Measurements from ENCODE around the gene OTUD4.
"Not testable (repeated sequence)": the region's sequence is repeated elsewhere in the genome, so short reads cannot be mapped to it uniquely, and the experiment has no call there.

OTUD4 gene

GRCh38 chr4:145177906-145178538 lies 2.4 kb downstream of the OTUD4 start:
- DNase-seq: no peak

GRCh38 chr4:145177511-145177905 lies 2.9 kb downstream of the OTUD4 start:
- DNase-seq: no peak

GRCh38 chr4:145176641-145177432 lies 3.6 kb downstream of the OTUD4 start:
- DNase-seq: no peak

GRCh38 chr4:145171911-145172310 lies 8.5 kb downstream of the OTUD4 start:
- DNase-seq: no peak

- no peak for DNase-seq
Observed at GRCh38 chr4:145170223-145170622, 10.2 kb downstream of the OTUD4 start.

- DNase-seq: no peak
Observed at GRCh38 chr4:145168581-145169187, 11.7 kb downstream of the OTUD4 start.

- no peak for DNase-seq
Observed at GRCh38 chr4:145167887-145168286, 12.5 kb downstream of the OTUD4 start.

- DNase-seq: no peak
Observed at GRCh38 chr4:145161549-145161948, 18.8 kb downstream of the OTUD4 start.

GRCh38 chr4:145156986-145157385 lies 23.4 kb downstream of the OTUD4 start:
- DNase-seq: no peak

- DNase-seq: no peak
Observed at GRCh38 chr4:145155268-145155870, 25.0 kb downstream of the OTUD4 start.

GRCh38 chr4:145154573-145154972 lies 25.8 kb downstream of the OTUD4 start:
- DNase-seq: no peak

- DNase-seq: no peak
Observed at GRCh38 chr4:145153904-145154298, 26.5 kb downstream of the OTUD4 start.

- DNase-seq: no peak
Observed at GRCh38 chr4:145153181-145153903, 27.0 kb downstream of the OTUD4 start.

- DNase-seq: no peak
Observed at GRCh38 chr4:145148980-145149379, 31.4 kb downstream of the OTUD4 start.

GRCh38 chr4:145136219-145136618 lies 44.2 kb downstream of the OTUD4 start:
- not testable (repeated sequence) for DNase-seq

- DNase-seq: no peak
Observed at GRCh38 chr4:145132511-145133098, 47.8 kb downstream of the OTUD4 start.

- no peak for DNase-seq
Observed at GRCh38 chr4:145131848-145132247, 48.5 kb downstream of the OTUD4 start.

- DNase-seq: no peak
Observed at GRCh38 chr4:145130788-145131399, 49.5 kb downstream of the OTUD4 start.

GRCh38 chr4:145130130-145130529 lies 50.3 kb downstream of the OTUD4 start:
- no peak for DNase-seq

GRCh38 chr4:145125396-145125795 lies 55.0 kb downstream of the OTUD4 start:
- DNase-seq: no peak

- no peak for DNase-seq
Observed at GRCh38 chr4:145108128-145108527, 72.3 kb downstream of the OTUD4 start.

GRCh38 chr4:145107126-145107525 lies 73.3 kb downstream of the OTUD4 start:
- no peak for DNase-seq

All from activated T-cell treated with anti-CD3 and anti-CD28 coated beads for 4 hours (primary cell).